ENCODE measurements around the gene C11orf21.

The C11orf21 gene

GRCh38 chr11:2296913-2297622, 4.7 kb downstream of the C11orf21 start:
- H3K4me3 ChIP-seq (ENCODE audit: control insufficient read depth, low read depth, low read length), result no peak overlapping the region
- no peak for TF ChIP-seq CTCF (IDR thresholded peaks at IDR 0.05; ENCODE audit: control insufficient read depth, insufficient read depth, low read depth, low read length, missing control alignments)
- no peak for DNase-seq (ENCODE audit: low read depth)

- no peak for TF ChIP-seq CTCF (IDR thresholded peaks at IDR 0.05; ENCODE audit: control insufficient read depth, insufficient read depth, low read depth, low read length, missing control alignments)
- no peak for DNase-seq (ENCODE audit: low read depth)
- H3K4me3 ChIP-seq (ENCODE audit: control insufficient read depth, low read depth, low read length), result no peak overlapping the region
These were observed 5.5 kb downstream of the C11orf21 start for GRCh38 chr11:2295971-2296912.

GRCh38 chr11:2294926-2295290, 6.8 kb downstream of the C11orf21 start:
- DNase-seq (ENCODE audit: low read depth), result no peak
- no peak overlapping the region for H3K4me3 ChIP-seq (ENCODE audit: control insufficient read depth, low read depth, low read length)
- no peak for TF ChIP-seq CTCF (IDR thresholded peaks at IDR 0.05; ENCODE audit: control insufficient read depth, insufficient read depth, low read depth, low read length, missing control alignments)

GRCh38 chr11:2293984-2294925, 7.5 kb downstream of the C11orf21 start:
- no peak for DNase-seq (ENCODE audit: low read depth)

GRCh38 chr11:2293531-2293971, 8.2 kb downstream of the C11orf21 start:
- TF ChIP-seq CTCF (IDR thresholded peaks at IDR 0.05; ENCODE audit: control insufficient read depth, insufficient read depth, low read depth, low read length, missing control alignments), result no peak
- no peak for DNase-seq (ENCODE audit: low read depth)
- H3K4me3 ChIP-seq (ENCODE audit: control insufficient read depth, low read depth, low read length), result no peak overlapping the region

More at GRCh38 chr11:2293984-2294925, 7.5 kb downstream of the C11orf21 start:
- TF ChIP-seq CTCF (IDR thresholded peaks at IDR 0.05; ENCODE audit: control insufficient read depth, insufficient read depth, low read depth, low read length, missing control alignments), result no peak
- no peak overlapping the region for H3K4me3 ChIP-seq (ENCODE audit: control insufficient read depth, low read depth, low read length)

GRCh38 chr11:2290351-2290841, 11.3 kb downstream of the C11orf21 start:
- TF ChIP-seq CTCF (IDR thresholded peaks at IDR 0.05; ENCODE audit: control insufficient read depth, insufficient read depth, low read depth, low read length, missing control alignments), result no peak
- no peak overlapping the region for H3K4me3 ChIP-seq (ENCODE audit: control insufficient read depth, low read depth, low read length)
- no peak for DNase-seq (ENCODE audit: low read depth)
